AG04449 (cell line): ENCODE results near the gene TMEM176A.

Experiments used
- CTCF ChIA-PET: fragments of 350-600 bp; formaldehyde crosslinking; extraction: SDS; loops from one replicate; lab custom pipeline; 2021; ENCODE audit warnings: antibody characterized with exemption; lab: Yijun Ruan, JAX
- POLR2A ChIA-PET: fragments of 400-600, 350-600 bp; formaldehyde crosslinking; extraction: SDS; loops from one replicate; lab custom pipeline; 2020; ENCODE audit warnings: antibody characterized with exemption, inconsistent platforms; lab: Yijun Ruan, JAX
- DNase-seq: peaks from one replicate; pipeline ENCODE4 v3.0.0-alpha.2; 2010; ENCODE audit warnings: low read depth, low spot score
- H3K4me3 ChIP-seq: 2 replicates; pipeline ENCODE4 v1.5.1; 2011; ENCODE audit warnings: low read depth, mild to moderate bottlenecking, control low read depth, low read length
- CTCF ChIP-seq: IDR thresholded peaks from one replicate; pipeline ENCODE4 v1.5.1; 2011; ENCODE audit warnings: mild to moderate bottlenecking, moderate library complexity, low read length, control low read depth, inconsistent platforms; ENCODE audit not compliant: insufficient read depth; ENCODE audit errors: missing control alignments

TMEM176A gene

GRCh38 chr7:150842716-150843115 is 42.1 kb downstream of the TMEM176A start:
- DNase-seq: no peak

GRCh38 chr7:150845421-150845861 is 44.9 kb downstream of the TMEM176A start:
- no peak for DNase-seq
- no peak for TF ChIP-seq CTCF
- ChIA-PET POLR2A (no interaction called here), CTCF (no interaction called here)
- no peak overlapping the region for H3K4me3 ChIP-seq

More at GRCh38 chr7:150842716-150843115, 42.1 kb downstream of the TMEM176A start:
- CTCF ChIA-PET: no interaction called here
- no peak overlapping the region for H3K4me3 ChIP-seq
- TF ChIP-seq CTCF: no peak
- POLR2A ChIA-PET: no interaction called here

- no peak overlapping the region for H3K4me3 ChIP-seq
- POLR2A ChIA-PET: no interaction called here
- DNase-seq: no peak
- CTCF ChIA-PET: no interaction called here
- TF ChIP-seq CTCF: no peak
These were observed 45.9 kb downstream of the TMEM176A start for GRCh38 chr7:150846291-150847115.

GRCh38 chr7:150847536-150847935 is 47.0 kb downstream of the TMEM176A start:
- H3K4me3 ChIP-seq: no peak overlapping the region
- no peak for DNase-seq
- CTCF ChIA-PET: interaction anchor here (0.7 kb wide), 1 partner anchor 30 kb away, joined by 3 read pairs; no protein-coding TSS in a partner anchor
- POLR2A ChIA-PET: no interaction called here
- TF ChIP-seq CTCF: no peak

- TF ChIP-seq CTCF: no peak
- CTCF ChIA-PET: no interaction called here
- H3K4me3 ChIP-seq: no peak overlapping the region
- POLR2A ChIA-PET: no interaction called here
- DNase-seq: no peak
These were observed 47.5 kb downstream of the TMEM176A start for GRCh38 chr7:150848111-150848510.

GRCh38 chr7:150848561-150849115 is 48.1 kb downstream of the TMEM176A start:
- ChIA-PET CTCF (no interaction called here), POLR2A (no interaction called here)
- no peak for DNase-seq
- H3K4me3 ChIP-seq: no peak overlapping the region
- no peak for TF ChIP-seq CTCF
